HCT116 (cell line): ENCODE results near the gene KIF21B. TPM values are rescaled to one million over a fixed set of nuclear protein-coding genes. Genes with fewer than 3 reads are reported as not detected.
"Not testable (repeated sequence)": the region's sequence is repeated elsewhere in the genome, so short reads cannot be mapped to it uniquely, and the experiment has no call there.

ENCODE experiments used
- ATAC-seq: fragments of 200-7000 bp; cut with Tn5 transposase; 2 replicates; pipeline ENCODE4 v1.9.1; 2020; ENCODE audit warnings: mild to moderate bottlenecking, moderate library complexity
- BruUV-seq: library from RNA; stranded (reverse); fragments of 400-500 nt; replicated peaks from 2 replicates; lab custom pipeline; 2021; lab: Mats Ljungman, UMichigan
- CTCF ChIA-PET: fragments of 300-600 bp; sonication (Branson Sonifier 250); formaldehyde crosslinking; loops from one replicate; lab custom pipeline; 2021; ENCODE audit warnings: antibody characterized with exemption; lab: Charles Lee
- POLR2A ChIA-PET: fragments of 300-600, 350-600 bp; sonication (Branson Sonifier 250); formaldehyde crosslinking; loops from one replicate; lab custom pipeline; 2021; ENCODE audit warnings: antibody characterized with exemption; lab: Charles Lee
- RAD21 ChIA-PET, 2 experiments: fragments of 300-600 bp; sonication (Branson Sonifier 250); formaldehyde crosslinking; loops; one replicate each; lab custom pipeline; 2023; ENCODE audit warnings: low total read pairs in 2 of 2; ENCODE audit not compliant: uncharacterized antibody in 2 of 2, unreplicated experiment in 2 of 2, low non-redundant PET in 1 of 2; lab: Charles Lee
- DNase-seq: peaks from one replicate; pipeline ENCODE4 v3.0.0-alpha.2; 2010; ENCODE audit warnings: low read depth, low spot score
- H2AFZ ChIP-seq: fragments of 200-600 bp; shearing (Covaris generic), sonication (generic); 2 replicates; pipeline ENCODE4 v1.6.1; 2017; ENCODE audit warnings: low read depth, mixed run types, mixed read lengths, antibody characterized with exemption, low read length; ENCODE audit not compliant: poor library complexity, severe bottlenecking
- H3K27ac ChIP-seq: 2 replicates; pipeline ENCODE4 v1.5.1; 2012; ENCODE audit warnings: low read depth, low read length
- H3K27me3 ChIP-seq: fragments of 200-600 bp; sonication (generic); 2 replicates; pipeline ENCODE4 v1.6.1; 2016; ENCODE audit warnings: mixed run types, low read length, mixed read lengths; ENCODE audit not compliant: insufficient read depth
- H3K36me3 ChIP-seq, 2 experiments: fragments of 200-500 bp in 1 of 2; fragments of 200-600 bp in 1 of 2; sonication (Bioruptor generic) in 1 of 2; sonication (generic) in 1 of 2; 2 replicates each; pipeline versions ENCODE4 v1.5.1 to v1.6.1; 2014 to 2016; ENCODE audit warnings: low read length in 2 of 2, inconsistent platforms in 1 of 2, mixed read lengths in 1 of 2, mixed run types in 1 of 2; ENCODE audit not compliant: insufficient read depth in 2 of 2, control insufficient read depth in 1 of 2
- H3K4me1 ChIP-seq, 2 experiments: fragments of 200-600 bp in 1 of 2; sonication (generic) in 1 of 2; 2 replicates each; pipeline versions ENCODE4 v1.5.1 to v1.6.1; 2012 to 2017; ENCODE audit warnings: low read length in 2 of 2, inconsistent platforms in 1 of 2, mild to moderate bottlenecking in 1 of 2, mixed read lengths in 1 of 2, mixed run types in 1 of 2, moderate library complexity in 1 of 2; ENCODE audit not compliant: insufficient read depth in 2 of 2, control insufficient read depth in 1 of 2
- H3K4me2 ChIP-seq: fragments of 200-600 bp; sonication (generic); 2 replicates; pipeline ENCODE4 v1.6.1; 2017; ENCODE audit warnings: mixed run types, low read length, mixed read lengths
- H3K4me3 ChIP-seq, 2 experiments: fragments of 200-600 bp in 1 of 2; sonication (generic) in 1 of 2; replicated peaks in 1 of 2; 2 replicates each; pipeline ENCODE4 v1.5.1; 2011 to 2016; ENCODE audit warnings: low read length in 2 of 2, control low read depth in 1 of 2, low read depth in 1 of 2, mild to moderate bottlenecking in 1 of 2, mixed read lengths in 1 of 2, mixed run types in 1 of 2
- H3K79me2 ChIP-seq: fragments of 200-600 bp; sonication (generic); 2 replicates; pipeline ENCODE4 v1.6.1; 2017; ENCODE audit warnings: mild to moderate bottlenecking, mixed run types, low read length, moderate library complexity, mixed read lengths; ENCODE audit not compliant: insufficient read depth
- H3K9ac ChIP-seq: fragments of 200-600 bp; sonication (generic); 2 replicates; pipeline ENCODE4 v1.6.1; 2016; ENCODE audit warnings: low read length, mixed read lengths
- H3K9me2 ChIP-seq: fragments of 200-600 bp; sonication (generic), shearing (Covaris generic); 2 replicates; pipeline ENCODE4 v1.6.1; 2017; ENCODE audit warnings: mixed run types, mild to moderate bottlenecking, moderate library complexity; ENCODE audit not compliant: insufficient read depth
- H3K9me3 ChIP-seq, 2 experiments: fragments of 200-500 bp in 1 of 2; fragments of 200-600 bp in 1 of 2; sonication (Bioruptor generic) in 1 of 2; sonication (generic) in 1 of 2; 2 replicates each; pipeline ENCODE4 v1.6.1; 2014 to 2017; ENCODE audit warnings: low read length in 2 of 2, mixed read lengths in 2 of 2, inconsistent platforms in 1 of 2, low read depth in 1 of 2, mild to moderate bottlenecking in 1 of 2, mixed run types in 1 of 2, moderate library complexity in 1 of 2; ENCODE audit not compliant: control insufficient read depth in 1 of 2, insufficient read depth in 1 of 2
- H4K20me1 ChIP-seq: fragments of 200-600 bp; sonication (generic), shearing (Covaris generic); 2 replicates; pipeline ENCODE4 v1.6.1; 2017; ENCODE audit warnings: mixed run types, mild to moderate bottlenecking, moderate library complexity; ENCODE audit not compliant: insufficient read depth
- ELF1 ChIP-seq: IDR thresholded peaks from 2 replicates; pipeline ENCODE4 v1.6.1; 2012; ENCODE audit warnings: low read depth, borderline replicate concordance
- EZH2 ChIP-seq: fragments of 200-600 bp; sonication (generic); IDR thresholded peaks from 2 replicates; pipeline ENCODE4 v1.6.1; 2017; ENCODE audit warnings: antibody characterized with exemption, mixed run types
- SP1 ChIP-seq: IDR thresholded peaks from 2 replicates; pipeline ENCODE4 v1.6.1; 2012; ENCODE audit warnings: low read depth
- TCF7L2 ChIP-seq: IDR thresholded peaks from 2 replicates; pipeline ENCODE4 v1.7.0; 2011; ENCODE audit warnings: borderline replicate concordance, inconsistent platforms; ENCODE audit not compliant: insufficient read depth, insufficient read length; ENCODE audit errors: extremely low read depth
- ZFX ChIP-seq: fragments of 450-650 bp; IDR thresholded peaks from 2 replicates; pipeline ENCODE4 v1.6.1; 2017
- intact Hi-C: fragments of 100-400 bp; cut with micrococcal nuclease; formaldehyde crosslinking; loops from 2 replicates; pipeline ENCODE4 v1.10.0; 2022
- total RNA-seq: library from RNA; stranded (reverse); gene quantifications from one replicate; pipeline ENCODE4 v1.2.1, GENCODE V29; 2021; ENCODE audit not compliant: unreplicated experiment
- TF ChIP-seq, protein P1 (sequence below): IDR thresholded peaks from 2 replicates; pipeline ENCODE4 v1.6.1; 2011; ENCODE audit warnings: mild to moderate bottlenecking, low read length, moderate library complexity; ENCODE audit not compliant: insufficient replicate concordance; ENCODE audit errors: extremely low read depth

Gene KIF21B
- total RNA-seq, 1 experiment from 2014 or later: 6.1 TPM

DNA sequence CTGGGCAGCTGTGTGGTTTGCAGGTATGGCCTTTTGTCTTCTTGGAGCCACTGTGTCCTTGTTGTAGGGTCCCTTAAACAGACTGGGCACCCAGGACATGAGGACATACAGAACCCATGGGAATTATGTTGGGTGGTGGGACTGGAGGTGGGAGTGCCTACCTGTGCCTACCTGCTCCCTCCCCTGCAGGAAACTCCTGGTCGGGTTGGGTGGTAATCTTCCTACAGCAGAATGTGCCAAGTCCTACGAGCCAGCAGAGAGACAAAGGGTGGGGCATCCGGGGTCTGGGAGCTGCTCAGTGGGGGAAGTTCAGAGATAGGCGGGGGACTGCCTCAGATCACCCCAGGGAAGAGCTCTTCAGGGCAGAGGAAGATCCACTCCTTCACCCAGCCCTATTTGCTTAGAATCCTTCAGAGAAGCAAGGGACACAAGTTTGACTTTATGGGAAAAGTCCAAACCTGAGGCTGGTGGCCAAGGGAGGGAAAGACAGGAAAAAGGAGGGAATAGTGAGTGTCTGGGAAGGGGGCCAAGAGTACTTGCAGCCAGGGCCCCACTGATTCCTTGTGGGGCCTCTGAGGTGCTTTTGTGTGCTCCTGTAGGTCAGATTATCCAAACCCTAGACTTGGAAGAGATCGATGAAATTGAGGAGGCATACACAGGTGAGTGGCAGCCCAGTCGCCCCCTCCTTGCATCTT lies 58.3 kb downstream of the KIF21B start:
- no peak overlapping the region for H3K4me2 ChIP-seq
- H3K27me3 ChIP-seq: no peaks in the 10 kb centered on the region
- TF ChIP-seq, protein P1, sequence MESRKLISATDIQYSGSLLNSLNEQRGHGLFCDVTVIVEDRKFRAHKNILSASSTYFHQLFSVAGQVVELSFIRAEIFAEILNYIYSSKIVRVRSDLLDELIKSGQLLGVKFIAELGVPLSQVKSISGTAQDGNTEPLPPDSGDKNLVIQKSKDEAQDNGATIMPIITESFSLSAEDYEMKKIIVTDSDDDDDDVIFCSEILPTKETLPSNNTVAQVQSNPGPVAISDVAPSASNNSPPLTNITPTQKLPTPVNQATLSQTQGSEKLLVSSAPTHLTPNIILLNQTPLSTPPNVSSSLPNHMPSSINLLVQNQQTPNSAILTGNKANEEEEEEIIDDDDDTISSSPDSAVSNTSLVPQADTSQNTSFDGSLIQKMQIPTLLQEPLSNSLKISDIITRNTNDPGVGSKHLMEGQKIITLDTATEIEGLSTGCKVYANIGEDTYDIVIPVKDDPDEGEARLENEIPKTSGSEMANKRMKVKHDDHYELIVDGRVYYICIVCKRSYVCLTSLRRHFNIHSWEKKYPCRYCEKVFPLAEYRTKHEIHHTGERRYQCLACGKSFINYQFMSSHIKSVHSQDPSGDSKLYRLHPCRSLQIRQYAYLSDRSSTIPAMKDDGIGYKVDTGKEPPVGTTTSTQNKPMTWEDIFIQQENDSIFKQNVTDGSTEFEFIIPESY: no peak
- TF ChIP-seq ELF1: no peak
- no peak for TF ChIP-seq EZH2
- no peak for TF ChIP-seq TCF7L2
- TF ChIP-seq SP1: no peak
- no peak for TF ChIP-seq ZFX
- H3K9me2 ChIP-seq: no peaks in the 10 kb centered on the region
- H3K9ac ChIP-seq: no peak overlapping the region
- no peak overlapping the region for H2AFZ ChIP-seq
- ChIA-PET RAD21 (no interaction called here), CTCF (no interaction called here), POLR2A (no interaction called here)
- H3K4me1 ChIP-seq: no peaks in the 10 kb centered on the region
- no peaks in the 10 kb centered on the region for H3K9me3 ChIP-seq
- BruUV-seq: no TSS peak
- ATAC-seq (no peak), DNase-seq (no peak)
- H3K4me3 ChIP-seq: no peak overlapping the region
- no peak overlapping the region for H3K27ac ChIP-seq
- H4K20me1 ChIP-seq: no peaks in the 10 kb centered on the region
- no peaks in the 10 kb centered on the region for H3K79me2 ChIP-seq
- no peaks in the 10 kb centered on the region for H3K36me3 ChIP-seq
- intact Hi-C loops: no loop called here

DNA sequence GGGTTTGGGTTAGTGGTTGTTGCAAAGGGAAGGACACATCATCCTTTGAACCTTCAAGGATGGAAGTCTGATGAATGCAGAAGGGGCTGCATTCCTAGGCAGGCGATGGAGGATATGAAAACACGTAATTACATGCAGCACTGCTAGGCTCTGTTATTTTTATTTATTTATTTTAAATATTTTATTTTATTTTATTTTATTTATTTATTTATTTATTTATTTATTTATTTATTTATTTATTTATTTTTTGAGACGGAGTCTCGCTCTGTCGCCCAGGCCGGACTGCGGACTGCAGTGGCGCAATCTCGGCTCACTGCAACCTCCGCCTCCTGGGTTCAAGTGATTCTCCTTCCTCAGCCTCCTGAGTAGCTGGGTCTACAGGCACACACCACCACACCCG lies 59.6 kb downstream of the KIF21B start:
- H4K20me1 ChIP-seq, H3K9ac ChIP-seq, CTCF ChIA-PET, H3K79me2 ChIP-seq, BruUV-seq, RAD21 ChIA-PET, ATAC-seq, H3K36me3 ChIP-seq, H3K4me2 ChIP-seq, H3K9me3 ChIP-seq, H3K4me1 ChIP-seq, H2AFZ ChIP-seq, H3K9me2 ChIP-seq, intact Hi-C loops, H3K4me3 ChIP-seq, DNase-seq, POLR2A ChIA-PET, H3K27me3 ChIP-seq, H3K27ac ChIP-seq: not testable (repeated sequence)
